GM18867 (cell line): ENCODE data around the gene ARHGAP30.
"Not testable (repeated sequence)": the region's sequence is repeated elsewhere in the genome, so short reads cannot be mapped to it uniquely, and the experiment has no call there.

Experiments
- ATAC-seq: cut with Tn5 transposase; IDR thresholded peaks from one replicate; pipeline ENCODE4 v1.9.1; 2021; ENCODE audit warnings: mild to moderate bottlenecking, moderate library complexity; ENCODE audit not compliant: unreplicated experiment

The ARHGAP30 gene, protein sequence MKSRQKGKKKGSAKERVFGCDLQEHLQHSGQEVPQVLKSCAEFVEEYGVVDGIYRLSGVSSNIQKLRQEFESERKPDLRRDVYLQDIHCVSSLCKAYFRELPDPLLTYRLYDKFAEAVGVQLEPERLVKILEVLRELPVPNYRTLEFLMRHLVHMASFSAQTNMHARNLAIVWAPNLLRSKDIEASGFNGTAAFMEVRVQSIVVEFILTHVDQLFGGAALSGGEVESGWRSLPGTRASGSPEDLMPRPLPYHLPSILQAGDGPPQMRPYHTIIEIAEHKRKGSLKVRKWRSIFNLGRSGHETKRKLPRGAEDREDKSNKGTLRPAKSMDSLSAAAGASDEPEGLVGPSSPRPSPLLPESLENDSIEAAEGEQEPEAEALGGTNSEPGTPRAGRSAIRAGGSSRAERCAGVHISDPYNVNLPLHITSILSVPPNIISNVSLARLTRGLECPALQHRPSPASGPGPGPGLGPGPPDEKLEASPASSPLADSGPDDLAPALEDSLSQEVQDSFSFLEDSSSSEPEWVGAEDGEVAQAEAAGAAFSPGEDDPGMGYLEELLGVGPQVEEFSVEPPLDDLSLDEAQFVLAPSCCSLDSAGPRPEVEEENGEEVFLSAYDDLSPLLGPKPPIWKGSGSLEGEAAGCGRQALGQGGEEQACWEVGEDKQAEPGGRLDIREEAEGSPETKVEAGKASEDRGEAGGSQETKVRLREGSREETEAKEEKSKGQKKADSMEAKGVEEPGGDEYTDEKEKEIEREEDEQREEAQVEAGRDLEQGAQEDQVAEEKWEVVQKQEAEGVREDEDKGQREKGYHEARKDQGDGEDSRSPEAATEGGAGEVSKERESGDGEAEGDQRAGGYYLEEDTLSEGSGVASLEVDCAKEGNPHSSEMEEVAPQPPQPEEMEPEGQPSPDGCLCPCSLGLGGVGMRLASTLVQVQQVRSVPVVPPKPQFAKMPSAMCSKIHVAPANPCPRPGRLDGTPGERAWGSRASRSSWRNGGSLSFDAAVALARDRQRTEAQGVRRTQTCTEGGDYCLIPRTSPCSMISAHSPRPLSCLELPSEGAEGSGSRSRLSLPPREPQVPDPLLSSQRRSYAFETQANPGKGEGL

GRCh38 chr1:161069731-161070270, at the start of gene ARHGAP30:
Gene ARHGAP30, minus strand, starts transcription at chr1:161069891. Its CDS starts 267 bp downstream, at chr1:161069624.
- ATAC-seq = peak; percentile 87

- peak; percentile 83 for ATAC-seq
Measured at GRCh38 chr1:161117759-161118581, 48.3 kb upstream of the ARHGAP30 start, which contains the start of the genes NIT1 and PFDN2. Gene NIT1, plus strand, starts transcription at chr1:161118105. Its CDS starts 72 bp downstream, at chr1:161118177. Gene PFDN2, minus strand, starts transcription at chr1:161118037. Its CDS starts 11 bp downstream, at chr1:161118026.

GRCh38 chr1:161115961-161116360, 46.3 kb upstream of the ARHGAP30 start:
- not testable (repeated sequence) for ATAC-seq

- no peak for ATAC-seq
Measured at GRCh38 chr1:161115132-161115711, 45.5 kb upstream of the ARHGAP30 start.

DNA sequence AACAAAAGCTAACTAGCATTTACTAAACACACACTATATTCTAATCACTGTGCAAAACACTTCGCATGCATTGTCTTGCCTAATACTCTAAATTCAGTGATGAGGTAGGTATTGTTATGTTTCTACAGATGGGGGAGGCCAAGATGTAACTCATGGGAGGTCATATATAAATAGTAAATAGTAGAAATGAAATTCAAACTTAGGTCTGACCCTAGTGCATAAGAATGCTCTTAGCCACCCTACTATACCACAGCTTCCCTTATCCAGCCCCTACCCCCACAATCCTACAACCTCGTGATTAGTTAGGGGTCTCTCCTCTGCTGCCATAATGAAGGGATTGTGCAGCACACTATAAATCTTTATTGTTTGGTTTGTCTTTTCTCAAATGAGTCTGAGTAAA, 44.9 kb upstream of the ARHGAP30 start:
- no peak for ATAC-seq

DNA sequence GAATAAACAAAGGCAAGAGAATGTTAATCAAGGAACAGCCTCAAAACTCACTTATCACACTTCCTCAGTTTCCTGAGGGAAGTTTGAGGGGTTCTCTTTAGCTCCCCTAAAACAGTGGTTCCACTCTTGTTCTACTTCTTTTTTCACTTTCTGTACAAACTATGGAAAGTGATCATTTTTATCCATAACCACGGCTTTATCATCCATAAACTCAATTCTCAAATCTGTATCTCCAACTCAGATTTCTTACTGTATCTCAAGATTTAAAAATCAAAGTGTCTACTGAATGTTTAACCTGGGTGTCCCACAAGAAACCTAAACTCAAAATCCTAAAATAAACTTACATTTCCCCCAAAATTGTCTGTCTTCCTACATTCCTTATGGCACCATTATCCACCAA, 44.2 kb upstream of the ARHGAP30 start:
- ATAC-seq = no peak

DNA sequence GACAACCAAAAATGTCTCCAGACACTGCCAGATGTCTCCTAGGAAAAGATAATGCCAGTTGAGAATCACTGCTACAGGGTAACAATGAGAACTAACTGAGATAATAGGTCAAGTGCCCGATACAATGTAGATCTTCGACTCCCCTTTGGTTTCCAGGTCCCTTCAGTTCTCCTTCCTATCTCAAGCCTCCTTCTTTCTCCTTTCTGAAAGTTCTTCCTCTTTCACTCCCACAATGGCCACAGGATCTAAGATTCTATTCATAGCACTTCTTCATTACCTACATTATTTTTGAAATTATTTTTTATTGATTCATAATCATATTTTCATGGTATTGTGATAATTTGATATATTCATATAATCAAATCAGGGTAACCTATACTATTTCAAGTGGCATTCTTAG, 41.8 kb upstream of the ARHGAP30 start:
- no peak for ATAC-seq

GRCh38 chr1:161111117-161111516, 41.4 kb upstream of the ARHGAP30 start:
- ATAC-seq = no peak

- ATAC-seq = no peak
Measured at GRCh38 chr1:161106431-161106830, 36.7 kb upstream of the ARHGAP30 start.

GRCh38 chr1:161100556-161100955, 30.9 kb upstream of the ARHGAP30 start:
- ATAC-seq = no peak

DNA sequence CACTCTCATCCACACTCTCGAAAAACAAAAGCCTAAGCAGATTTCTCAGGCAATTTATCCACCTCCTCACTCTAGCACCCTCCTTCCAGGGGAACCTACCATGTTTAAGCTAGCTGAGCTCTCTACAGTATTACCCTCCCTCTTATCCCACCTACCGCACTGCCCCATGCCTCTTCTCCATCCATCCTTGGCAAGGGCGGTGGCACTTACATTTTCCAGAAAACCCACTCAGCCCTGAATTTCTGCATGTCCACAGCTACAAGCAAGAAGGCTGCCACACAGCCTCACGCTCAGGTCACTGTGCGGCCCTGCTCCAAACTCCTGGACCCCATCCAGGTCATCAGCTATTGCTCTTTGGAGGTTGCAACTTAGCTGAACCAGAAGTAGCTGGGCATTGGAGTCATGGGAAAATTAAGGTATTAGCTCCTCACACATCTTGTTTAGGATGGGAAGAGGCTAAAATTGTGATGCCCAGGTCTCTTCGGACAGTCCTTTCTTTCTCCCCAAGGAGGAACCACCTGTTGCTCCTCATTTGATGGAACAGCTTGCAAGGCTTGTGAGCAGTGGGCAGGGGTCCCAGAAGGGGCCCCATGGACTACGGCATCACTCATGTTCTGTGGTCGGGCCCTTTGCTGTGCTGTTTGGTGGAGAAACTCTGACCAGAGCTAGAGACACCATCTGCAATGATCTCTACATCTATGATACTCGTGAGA, 29.6 kb upstream of the ARHGAP30 start:
- no peak for ATAC-seq

GRCh38 chr1:161098210-161099068, 28.7 kb upstream of the ARHGAP30 start, which contains the start of gene KLHDC9:
Gene KLHDC9, plus strand, starts transcription at chr1:161098361. Its CDS starts 175 bp downstream, at chr1:161098536.
- peak; percentile 75 for ATAC-seq

GRCh38 chr1:161096530-161096929, 26.8 kb upstream of the ARHGAP30 start:
- no peak for ATAC-seq

DNA sequence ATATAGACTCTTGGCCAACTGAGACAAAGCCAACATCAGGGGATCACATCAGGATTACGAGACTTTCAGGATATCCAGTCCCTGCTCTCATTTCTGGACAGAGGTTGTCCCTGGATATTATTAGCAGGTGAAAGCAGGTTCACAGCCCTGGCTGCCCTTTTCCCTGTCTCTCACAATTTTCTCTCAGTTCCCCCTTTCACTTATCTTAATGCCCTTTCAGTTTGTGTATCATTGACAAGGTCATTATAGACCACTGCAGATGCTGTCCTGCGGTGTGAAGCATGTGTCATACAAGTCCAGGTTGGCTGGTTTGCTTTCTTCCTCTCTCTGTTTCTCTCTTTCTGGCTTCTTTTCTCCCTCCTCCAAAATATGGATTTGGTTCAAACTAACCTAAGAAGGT, 26.3 kb upstream of the ARHGAP30 start:
- ATAC-seq = peak; percentile 39

GRCh38 chr1:161095230-161095629, 25.5 kb upstream of the ARHGAP30 start:
- no peak for ATAC-seq

GRCh38 chr1:161094481-161094880, 24.8 kb upstream of the ARHGAP30 start:
- no peak for ATAC-seq

GRCh38 chr1:161092621-161093028, 22.9 kb upstream of the ARHGAP30 start:
- ATAC-seq = no peak
